ENCODE results near the gene OR10H4.

OR10H4 gene

DNA sequence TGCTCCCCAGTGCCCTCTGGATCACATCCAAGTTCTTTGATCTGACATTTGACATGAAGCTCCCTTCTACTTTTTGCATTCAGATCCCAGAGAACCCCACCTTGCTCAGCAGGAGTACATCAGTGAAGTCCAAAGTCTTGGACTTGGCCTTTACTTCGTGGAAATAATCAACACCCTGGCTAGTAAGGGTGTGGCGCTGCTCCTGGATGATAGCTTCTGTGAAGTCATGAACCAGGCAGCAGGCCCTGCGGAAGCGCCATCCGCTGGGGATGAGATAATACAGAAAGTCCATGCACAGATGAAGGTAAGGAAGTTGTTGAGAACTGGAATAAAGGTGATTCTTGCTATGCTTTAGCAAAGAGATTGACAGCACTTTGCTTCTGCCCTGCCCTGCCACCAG is 43.2 kb downstream of the OR10H4 start:
- no peak for TF ChIP-seq CTCF (IDR thresholded peaks at IDR 0.05)
- no peak overlapping the region for H3K4me3 ChIP-seq
- H3K27ac ChIP-seq = no peak overlapping the region
- DNase-seq (ENCODE audit: low spot score) = no peak

DNA sequence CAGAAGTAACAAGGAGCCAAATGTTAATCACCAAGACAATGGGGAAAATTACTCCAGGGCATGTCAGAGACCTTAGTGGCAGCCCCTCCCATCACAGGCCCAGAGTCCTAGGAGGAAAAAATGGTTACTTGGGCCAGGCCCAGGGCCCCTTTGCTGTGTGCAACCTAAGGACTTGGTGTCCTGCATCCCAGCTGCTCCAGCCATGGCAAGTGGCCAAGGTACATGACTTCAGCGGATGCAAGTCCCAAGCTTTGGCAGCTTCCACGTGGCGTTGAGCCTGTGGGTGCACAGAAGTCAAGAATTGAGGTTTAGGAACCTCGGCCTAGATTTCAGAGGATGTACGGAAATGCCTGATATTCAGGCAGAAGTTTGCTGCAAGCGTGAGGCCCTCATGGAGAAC is 46.7 kb downstream of the OR10H4 start:
- H3K27ac ChIP-seq = no peak overlapping the region
- no peak for TF ChIP-seq CTCF (IDR thresholded peaks at IDR 0.05)
- no peak overlapping the region for H3K4me3 ChIP-seq
- DNase-seq (ENCODE audit: low spot score) = no peak

GRCh38 chr19:15998166-15998565 is 49.4 kb downstream of the OR10H4 start:
- no peak for DNase-seq (ENCODE audit: low spot score)
- Histone ChIP-seq H3K4me3 (no peak overlapping the region), H3K27ac (no peak overlapping the region)
- TF ChIP-seq CTCF (IDR thresholded peaks at IDR 0.05) = no peak

Measured in coronary artery (tissue), 2 donors.